Measurements from ENCODE around the gene ADAM33.

- TF ChIP-seq POLR2A (IDR thresholded peaks at IDR 0.05; ENCODE audit: low read length) (no peak), GATA1 (IDR thresholded peaks at IDR 0.05; ENCODE audit: low read depth, low read length) (no peak)
These were observed 14.3 kb downstream of the ADAM33 start for GRCh38 chr20:3667434-3668037.
